ENCODE measurements around the gene VPS13D. TPM values are rescaled to one million over a fixed set of nuclear protein-coding genes. Genes with fewer than 3 reads are reported as not detected.
A peak's percentile ranks its signal among the peaks of the same experiment; 100 is the strongest.

The VPS13D gene
- total and polyA plus RNA-seq, 10 of the 15 experiments (the other 5 are each of a cell fraction or from before 2014, with no cell fraction given): 1.4 to 16.9 (median 8.5) TPM

DNA sequence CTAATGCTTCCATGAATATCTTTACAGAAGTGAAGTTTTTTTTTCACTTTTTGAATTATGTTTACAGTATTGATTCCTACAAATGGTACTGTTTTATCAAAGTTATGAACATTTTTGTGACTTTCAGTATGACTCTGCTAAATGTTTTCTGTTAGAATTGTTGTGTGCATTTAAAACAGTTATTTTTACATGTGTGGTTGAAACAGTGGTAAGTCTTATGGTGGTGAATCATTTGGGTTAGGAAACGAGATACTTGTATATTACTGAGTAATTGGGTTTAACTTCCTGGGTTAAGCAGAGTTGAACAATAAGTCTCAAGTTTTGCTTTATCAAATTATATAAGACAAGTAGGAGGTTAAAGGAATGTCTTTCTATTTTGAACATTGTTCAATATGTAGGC lies 66.8 kb downstream of the VPS13D start (continued):
- TF ChIP-seq, protein P1, sequence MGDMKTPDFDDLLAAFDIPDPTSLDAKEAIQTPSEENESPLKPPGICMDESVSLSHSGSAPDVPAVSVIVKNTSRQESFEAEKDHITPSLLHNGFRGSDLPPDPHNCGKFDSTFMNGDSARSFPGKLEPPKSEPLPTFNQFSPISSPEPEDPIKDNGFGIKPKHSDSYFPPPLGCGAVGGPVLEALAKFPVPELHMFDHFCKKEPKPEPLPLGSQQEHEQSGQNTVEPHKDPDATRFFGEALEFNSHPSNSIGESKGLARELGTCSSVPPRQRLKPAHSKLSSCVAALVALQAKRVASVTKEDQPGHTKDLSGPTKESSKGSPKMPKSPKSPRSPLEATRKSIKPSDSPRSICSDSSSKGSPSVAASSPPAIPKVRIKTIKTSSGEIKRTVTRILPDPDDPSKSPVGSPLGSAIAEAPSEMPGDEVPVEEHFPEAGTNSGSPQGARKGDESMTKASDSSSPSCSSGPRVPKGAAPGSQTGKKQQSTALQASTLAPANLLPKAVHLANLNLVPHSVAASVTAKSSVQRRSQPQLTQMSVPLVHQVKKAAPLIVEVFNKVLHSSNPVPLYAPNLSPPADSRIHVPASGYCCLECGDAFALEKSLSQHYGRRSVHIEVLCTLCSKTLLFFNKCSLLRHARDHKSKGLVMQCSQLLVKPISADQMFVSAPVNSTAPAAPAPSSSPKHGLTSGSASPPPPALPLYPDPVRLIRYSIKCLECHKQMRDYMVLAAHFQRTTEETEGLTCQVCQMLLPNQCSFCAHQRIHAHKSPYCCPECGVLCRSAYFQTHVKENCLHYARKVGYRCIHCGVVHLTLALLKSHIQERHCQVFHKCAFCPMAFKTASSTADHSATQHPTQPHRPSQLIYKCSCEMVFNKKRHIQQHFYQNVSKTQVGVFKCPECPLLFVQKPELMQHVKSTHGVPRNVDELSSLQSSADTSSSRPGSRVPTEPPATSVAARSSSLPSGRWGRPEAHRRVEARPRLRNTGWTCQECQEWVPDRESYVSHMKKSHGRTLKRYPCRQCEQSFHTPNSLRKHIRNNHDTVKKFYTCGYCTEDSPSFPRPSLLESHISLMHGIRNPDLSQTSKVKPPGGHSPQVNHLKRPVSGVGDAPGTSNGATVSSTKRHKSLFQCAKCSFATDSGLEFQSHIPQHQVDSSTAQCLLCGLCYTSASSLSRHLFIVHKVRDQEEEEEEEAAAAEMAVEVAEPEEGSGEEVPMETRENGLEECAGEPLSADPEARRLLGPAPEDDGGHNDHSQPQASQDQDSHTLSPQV (IDR thresholded peaks at IDR 0.05): no peak
- TF ChIP-seq KLF5 (IDR thresholded peaks at IDR 0.05; ENCODE audit: partially characterized antibody) (no peak), NFXL1 (IDR thresholded peaks at IDR 0.05; ENCODE audit: borderline replicate concordance) (no peak), CHD1 (IDR thresholded peaks at IDR 0.05; ENCODE audit: low read depth, low read length) (no peak), BCL11A (IDR thresholded peaks at IDR 0.05; ENCODE audit: low read depth, low read length) (0 out of 2 replicates have a peak, but pooled peaks have one; percentile 18), MTA2 (IDR thresholded peaks at IDR 0.05; ENCODE audit: low read depth) (peak; percentile 73), CBX5 (IDR thresholded peaks at IDR 0.05; ENCODE audit: low read depth) (no peak), CHD2 (IDR thresholded peaks at IDR 0.05; ENCODE audit: borderline replicate concordance, low read depth, low read length) (no peak), ZNF207 (IDR thresholded peaks at IDR 0.05; ENCODE audit: borderline replicate concordance) (no peak), HDAC2 (IDR thresholded peaks at IDR 0.05) (no peak), CREB1 (IDR thresholded peaks at IDR 0.05; ENCODE audit: low read depth) (no peak), POU2F2 (IDR thresholded peaks at IDR 0.05; ENCODE audit: borderline replicate concordance, low read depth, low read length) (no peak)
- TF ChIP-seq, protein P2, sequence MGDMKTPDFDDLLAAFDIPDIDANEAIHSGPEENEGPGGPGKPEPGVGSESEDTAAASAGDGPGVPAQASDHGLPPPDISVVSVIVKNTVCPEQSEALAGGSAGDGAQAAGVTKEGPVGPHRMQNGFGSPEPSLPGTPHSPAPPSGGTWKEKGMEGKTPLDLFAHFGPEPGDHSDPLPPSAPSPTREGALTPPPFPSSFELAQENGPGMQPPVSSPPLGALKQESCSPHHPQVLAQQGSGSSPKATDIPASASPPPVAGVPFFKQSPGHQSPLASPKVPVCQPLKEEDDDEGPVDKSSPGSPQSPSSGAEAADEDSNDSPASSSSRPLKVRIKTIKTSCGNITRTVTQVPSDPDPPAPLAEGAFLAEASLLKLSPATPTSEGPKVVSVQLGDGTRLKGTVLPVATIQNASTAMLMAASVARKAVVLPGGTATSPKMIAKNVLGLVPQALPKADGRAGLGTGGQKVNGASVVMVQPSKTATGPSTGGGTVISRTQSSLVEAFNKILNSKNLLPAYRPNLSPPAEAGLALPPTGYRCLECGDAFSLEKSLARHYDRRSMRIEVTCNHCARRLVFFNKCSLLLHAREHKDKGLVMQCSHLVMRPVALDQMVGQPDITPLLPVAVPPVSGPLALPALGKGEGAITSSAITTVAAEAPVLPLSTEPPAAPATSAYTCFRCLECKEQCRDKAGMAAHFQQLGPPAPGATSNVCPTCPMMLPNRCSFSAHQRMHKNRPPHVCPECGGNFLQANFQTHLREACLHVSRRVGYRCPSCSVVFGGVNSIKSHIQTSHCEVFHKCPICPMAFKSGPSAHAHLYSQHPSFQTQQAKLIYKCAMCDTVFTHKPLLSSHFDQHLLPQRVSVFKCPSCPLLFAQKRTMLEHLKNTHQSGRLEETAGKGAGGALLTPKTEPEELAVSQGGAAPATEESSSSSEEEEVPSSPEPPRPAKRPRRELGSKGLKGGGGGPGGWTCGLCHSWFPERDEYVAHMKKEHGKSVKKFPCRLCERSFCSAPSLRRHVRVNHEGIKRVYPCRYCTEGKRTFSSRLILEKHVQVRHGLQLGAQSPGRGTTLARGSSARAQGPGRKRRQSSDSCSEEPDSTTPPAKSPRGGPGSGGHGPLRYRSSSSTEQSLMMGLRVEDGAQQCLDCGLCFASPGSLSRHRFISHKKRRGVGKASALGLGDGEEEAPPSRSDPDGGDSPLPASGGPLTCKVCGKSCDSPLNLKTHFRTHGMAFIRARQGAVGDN (IDR thresholded peaks at IDR 0.05): no peak
- TF ChIP-seq, protein P3, sequence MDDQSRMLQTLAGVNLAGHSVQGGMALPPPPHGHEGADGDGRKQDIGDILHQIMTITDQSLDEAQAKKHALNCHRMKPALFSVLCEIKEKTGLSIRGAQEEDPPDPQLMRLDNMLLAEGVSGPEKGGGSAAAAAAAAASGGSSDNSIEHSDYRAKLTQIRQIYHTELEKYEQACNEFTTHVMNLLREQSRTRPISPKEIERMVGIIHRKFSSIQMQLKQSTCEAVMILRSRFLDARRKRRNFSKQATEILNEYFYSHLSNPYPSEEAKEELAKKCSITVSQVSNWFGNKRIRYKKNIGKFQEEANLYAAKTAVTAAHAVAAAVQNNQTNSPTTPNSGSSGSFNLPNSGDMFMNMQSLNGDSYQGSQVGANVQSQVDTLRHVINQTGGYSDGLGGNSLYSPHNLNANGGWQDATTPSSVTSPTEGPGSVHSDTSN (IDR thresholded peaks at IDR 0.05; ENCODE audit: insufficient replicate concordance, low read depth, low read length): no peak
- TF ChIP-seq, protein P4, sequence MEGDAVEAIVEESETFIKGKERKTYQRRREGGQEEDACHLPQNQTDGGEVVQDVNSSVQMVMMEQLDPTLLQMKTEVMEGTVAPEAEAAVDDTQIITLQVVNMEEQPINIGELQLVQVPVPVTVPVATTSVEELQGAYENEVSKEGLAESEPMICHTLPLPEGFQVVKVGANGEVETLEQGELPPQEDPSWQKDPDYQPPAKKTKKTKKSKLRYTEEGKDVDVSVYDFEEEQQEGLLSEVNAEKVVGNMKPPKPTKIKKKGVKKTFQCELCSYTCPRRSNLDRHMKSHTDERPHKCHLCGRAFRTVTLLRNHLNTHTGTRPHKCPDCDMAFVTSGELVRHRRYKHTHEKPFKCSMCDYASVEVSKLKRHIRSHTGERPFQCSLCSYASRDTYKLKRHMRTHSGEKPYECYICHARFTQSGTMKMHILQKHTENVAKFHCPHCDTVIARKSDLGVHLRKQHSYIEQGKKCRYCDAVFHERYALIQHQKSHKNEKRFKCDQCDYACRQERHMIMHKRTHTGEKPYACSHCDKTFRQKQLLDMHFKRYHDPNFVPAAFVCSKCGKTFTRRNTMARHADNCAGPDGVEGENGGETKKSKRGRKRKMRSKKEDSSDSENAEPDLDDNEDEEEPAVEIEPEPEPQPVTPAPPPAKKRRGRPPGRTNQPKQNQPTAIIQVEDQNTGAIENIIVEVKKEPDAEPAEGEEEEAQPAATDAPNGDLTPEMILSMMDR (IDR thresholded peaks at IDR 0.05 in 2 of 3, conservative IDR thresholded peaks at IDR 0.05 in 1 of 3; ENCODE audit: control insufficient read depth in 2 of 3, extremely low read depth in 1 of 3, insufficient read depth in 1 of 3, low read depth in 3 of 3, low read length in 3 of 3): no peak
- TF ChIP-seq, protein P5, sequence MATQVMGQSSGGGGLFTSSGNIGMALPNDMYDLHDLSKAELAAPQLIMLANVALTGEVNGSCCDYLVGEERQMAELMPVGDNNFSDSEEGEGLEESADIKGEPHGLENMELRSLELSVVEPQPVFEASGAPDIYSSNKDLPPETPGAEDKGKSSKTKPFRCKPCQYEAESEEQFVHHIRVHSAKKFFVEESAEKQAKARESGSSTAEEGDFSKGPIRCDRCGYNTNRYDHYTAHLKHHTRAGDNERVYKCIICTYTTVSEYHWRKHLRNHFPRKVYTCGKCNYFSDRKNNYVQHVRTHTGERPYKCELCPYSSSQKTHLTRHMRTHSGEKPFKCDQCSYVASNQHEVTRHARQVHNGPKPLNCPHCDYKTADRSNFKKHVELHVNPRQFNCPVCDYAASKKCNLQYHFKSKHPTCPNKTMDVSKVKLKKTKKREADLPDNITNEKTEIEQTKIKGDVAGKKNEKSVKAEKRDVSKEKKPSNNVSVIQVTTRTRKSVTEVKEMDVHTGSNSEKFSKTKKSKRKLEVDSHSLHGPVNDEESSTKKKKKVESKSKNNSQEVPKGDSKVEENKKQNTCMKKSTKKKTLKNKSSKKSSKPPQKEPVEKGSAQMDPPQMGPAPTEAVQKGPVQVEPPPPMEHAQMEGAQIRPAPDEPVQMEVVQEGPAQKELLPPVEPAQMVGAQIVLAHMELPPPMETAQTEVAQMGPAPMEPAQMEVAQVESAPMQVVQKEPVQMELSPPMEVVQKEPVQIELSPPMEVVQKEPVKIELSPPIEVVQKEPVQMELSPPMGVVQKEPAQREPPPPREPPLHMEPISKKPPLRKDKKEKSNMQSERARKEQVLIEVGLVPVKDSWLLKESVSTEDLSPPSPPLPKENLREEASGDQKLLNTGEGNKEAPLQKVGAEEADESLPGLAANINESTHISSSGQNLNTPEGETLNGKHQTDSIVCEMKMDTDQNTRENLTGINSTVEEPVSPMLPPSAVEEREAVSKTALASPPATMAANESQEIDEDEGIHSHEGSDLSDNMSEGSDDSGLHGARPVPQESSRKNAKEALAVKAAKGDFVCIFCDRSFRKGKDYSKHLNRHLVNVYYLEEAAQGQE (IDR thresholded peaks at IDR 0.05; ENCODE audit: low read depth, low read length): no peak
